Mucosa of descending colon (tissue), 3 donors: Measurements from ENCODE around the gene RNASE8. TPM values are rescaled to one million over a fixed set of nuclear protein-coding genes. Genes with fewer than 3 reads are reported as not detected.

Experiments used
- ATAC-seq: fragments of 200-7000 bp; cut with Tn5 transposase; one replicate; pipeline ENCODE4 v1.9.1; 2020; ENCODE audit warnings: mild to moderate bottlenecking, moderate library complexity
- DNase-seq, 3 donors: peaks; one replicate each; pipeline ENCODE4 v3.0.0-alpha.2; 2020
- H3K36me3 ChIP-seq: fragments of 200-600 bp; one replicate; pipeline ENCODE4 v1.8.0; 2021; ENCODE audit warnings: low read depth, mild to moderate bottlenecking
- H3K4me1 ChIP-seq: fragments of 200-600 bp; one replicate; pipeline ENCODE4 v1.8.0; 2021; ENCODE audit warnings: low read depth, mild to moderate bottlenecking
- H3K4me3 ChIP-seq: fragments of 200-600 bp; one replicate; pipeline ENCODE4 v1.8.0; 2021; ENCODE audit warnings: mild to moderate bottlenecking
- H3K9me3 ChIP-seq: fragments of 200-600 bp; one replicate; pipeline ENCODE4 v1.8.0; 2021; ENCODE audit warnings: mild to moderate bottlenecking
- CTCF ChIP-seq: fragments of 200-600 bp; IDR thresholded peaks from one replicate; pipeline ENCODE4 v1.8.0; 2022; ENCODE audit warnings: antibody characterized with exemption, mild to moderate bottlenecking
- intact Hi-C, 2 donors: fragments of 100-400 bp; cut with DNase I in 1 of 2; cut with micrococcal nuclease in 1 of 2; formaldehyde crosslinking; loops; one replicate each; pipeline versions ENCODE4 v1.11.0 to v1.11.1; 2022; cut with DNase I, micrococcal nuclease
- total RNA-seq, 3 donors: library from RNA; stranded (reverse); fragmentation: NEBNext Ultra II Directional in 2 of 3; extraction: Animal tissue kit (Norgen Biotek cat#: 25700) in 2 of 3; gene quantifications; one replicate each; pipeline versions ENCODE4 v1.2.1 to v1.2.4, GENCODE V29; 2021 to 2023
- donor health status: DM: no; HTN: no; CAD: no; lungs with moderate emphysema.
- donor health status: DM: no; HTN: no; CAD: no.
- donor health status: DM: no; HTN: yes; CAD: no.

RNASE8 gene
- total RNA-seq, 3 donors from 2014 or later, result not detected

- Histone ChIP-seq H3K4me3 (no peak overlapping the region), H3K9me3 (no peaks in the 10 kb centered on the region), H3K36me3 (no peaks in the 10 kb centered on the region), H3K4me1 (peaks cover 57% of the 10 kb centered on the region)
- intact Hi-C loops, result loop anchor here in 1 of 2 donors (10.0 kb wide), 1 partner anchor 417 kb away; the partner anchor contains the start of genes ANG and RNASE4
- no peak for TF ChIP-seq CTCF
- ATAC-seq (no peak), DNase-seq (peak in 1 of 3 donors; percentile 46)
Observed at GRCh38 chr14:21101802-21102413, 44.3 kb downstream of the RNASE8 start.

- intact Hi-C loops, result loop anchor here in 1 of 2 donors (10.0 kb wide), 1 partner anchor 418 kb away; the partner anchor contains the start of genes ANG and RNASE4
- no peak overlapping the region for H3K4me3 ChIP-seq
- peak in 2 of 3 donors; percentile 59 for DNase-seq
- H3K9me3 ChIP-seq, result no peaks in the 10 kb centered on the region
- peaks cover 64% of the 10 kb centered on the region for H3K4me1 ChIP-seq
- H3K36me3 ChIP-seq, result no peaks in the 10 kb centered on the region
- ATAC-seq, result no peak
- no peak for TF ChIP-seq CTCF
Observed at GRCh38 chr14:21102521-21103410, 45.1 kb downstream of the RNASE8 start.

GRCh38 chr14:21103411-21103709 is 45.7 kb downstream of the RNASE8 start:
- no peaks in the 10 kb centered on the region for H3K9me3 ChIP-seq
- TF ChIP-seq CTCF, result no peak
- H3K36me3 ChIP-seq, result no peaks in the 10 kb centered on the region
- ATAC-seq (no peak), DNase-seq (no peak)
- peak overlapping the region; percentile 42 for H3K4me3 ChIP-seq
- intact Hi-C loops, result loop anchor here in 1 of 2 donors (10.0 kb wide), 1 partner anchor 419 kb away; the partner anchor contains the start of genes ANG and RNASE4
- peaks cover 64% of the 10 kb centered on the region for H3K4me1 ChIP-seq

- Histone ChIP-seq H3K9me3 (no peaks in the 10 kb centered on the region), H3K36me3 (no peaks in the 10 kb centered on the region), H3K4me1 (peaks cover 64% of the 10 kb centered on the region), H3K4me3 (peak overlapping the region; percentile 42)
- ATAC-seq (peak; percentile 86), DNase-seq (peak; percentile 96 to 97 (median 97))
- peak; percentile 78 for TF ChIP-seq CTCF
- intact Hi-C loops, result loop anchor here (2.0 to 10.0 kb wide), 2 partner anchors 35 to 419 kb away; partner anchors contain the start of genes ANG (in 1 of the 2) and RNASE4 (in 1 of the 2)
Observed at GRCh38 chr14:21103710-21104447, 46.3 kb downstream of the RNASE8 start.

GRCh38 chr14:21104448-21105060 is 46.9 kb downstream of the RNASE8 start:
- Histone ChIP-seq H3K4me3 (no peak overlapping the region), H3K9me3 (no peaks in the 10 kb centered on the region), H3K4me1 (peaks cover 59% of the 10 kb centered on the region), H3K36me3 (no peaks in the 10 kb centered on the region)
- TF ChIP-seq CTCF, result peak; percentile 87
- peak; percentile 69 for ATAC-seq
- DNase-seq, result peak; percentile 86 to 88 (median 88)
- intact Hi-C loops, result loop anchor here (2.0 to 10.0 kb wide), 2 partner anchors 36 to 420 kb away; partner anchors contain the start of genes ANG (in 1 of the 2) and RNASE4 (in 1 of the 2)
